HT-29 (cell line): ENCODE measurements around the gene NUDT13. TPM values are rescaled to one million over a fixed set of nuclear protein-coding genes. Genes with fewer than 3 reads are reported as not detected.

Experiments
- DNase-seq: peaks from one replicate; pipeline ENCODE4 v3.0.0-alpha.2; 2015; ENCODE audit warnings: low spot score
- total RNA-seq: library from RNA; depleted of rRNA; stranded (reverse); fragments of >200 nt; shearing (Covaris generic); gene quantifications from 2 replicates; pipeline ENCODE4 v1.2.3, GENCODE V29; 2014; rRNA removed

Gene NUDT13
- 1.5 and 2.7 TPM in 2 replicates for total RNA-seq

DNA sequence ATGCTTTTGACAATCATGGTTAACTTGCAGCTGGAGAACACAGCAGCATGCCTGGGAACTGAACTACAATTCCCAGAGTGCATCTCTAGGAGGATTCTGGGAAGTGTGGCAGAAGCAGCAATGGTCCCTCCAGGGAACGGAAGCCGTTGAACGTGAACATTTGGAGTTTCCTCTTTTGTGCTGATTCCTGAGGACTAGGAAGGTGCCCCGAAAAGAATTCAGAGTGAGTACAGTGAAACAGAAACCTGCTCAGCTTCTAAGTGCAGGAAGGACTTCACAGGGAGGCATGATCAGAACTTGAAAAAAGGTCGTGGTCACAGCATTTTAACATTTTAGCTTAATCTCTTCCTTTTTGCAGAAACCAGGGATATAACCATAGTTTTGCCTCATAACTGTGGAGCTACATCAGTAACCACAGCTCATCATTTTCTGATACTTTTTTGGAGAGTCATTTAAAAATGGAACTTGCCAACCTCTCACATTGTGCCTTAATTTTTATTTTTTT lies at the start of gene NUDT13:
Gene NUDT13, plus strand, starts transcription at position 111 of the 505 bp plus-strand sequence. CDS start 3,911 bp downstream, outside the sequence.
- DNase-seq = peak; percentile 84

- DNase-seq = peak; percentile 67
These were observed 49.3 kb upstream of the NUDT13 start for GRCh38 chr10:73060738-73061635.

- DNase-seq = no peak
These were observed 48.5 kb upstream of the NUDT13 start for GRCh38 chr10:73061743-73062142.

DNA sequence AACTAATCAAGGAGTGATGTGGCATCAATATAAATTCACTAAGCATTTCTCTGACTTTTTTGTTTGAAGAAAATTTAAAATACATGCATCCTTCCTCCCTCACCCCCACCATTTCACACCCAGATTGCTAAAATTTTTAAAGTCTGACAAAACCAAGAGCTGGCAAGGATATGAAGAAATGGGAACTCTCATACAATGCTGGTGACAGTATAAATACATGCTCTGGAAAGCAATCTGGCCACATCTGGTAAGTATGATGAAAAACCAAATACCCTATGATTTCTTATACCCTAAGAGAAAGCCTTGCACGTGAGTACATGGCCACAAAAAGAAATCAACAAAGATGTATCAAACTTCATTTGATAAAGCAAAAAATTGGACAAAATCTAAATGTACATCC lies 44.8 kb upstream of the NUDT13 start:
- DNase-seq = no peak

GRCh38 chr10:73073627-73074026 lies 36.6 kb upstream of the NUDT13 start:
- DNase-seq = no peak

- DNase-seq = no peak
These were observed 34.4 kb upstream of the NUDT13 start for GRCh38 chr10:73075829-73076228.

DNA sequence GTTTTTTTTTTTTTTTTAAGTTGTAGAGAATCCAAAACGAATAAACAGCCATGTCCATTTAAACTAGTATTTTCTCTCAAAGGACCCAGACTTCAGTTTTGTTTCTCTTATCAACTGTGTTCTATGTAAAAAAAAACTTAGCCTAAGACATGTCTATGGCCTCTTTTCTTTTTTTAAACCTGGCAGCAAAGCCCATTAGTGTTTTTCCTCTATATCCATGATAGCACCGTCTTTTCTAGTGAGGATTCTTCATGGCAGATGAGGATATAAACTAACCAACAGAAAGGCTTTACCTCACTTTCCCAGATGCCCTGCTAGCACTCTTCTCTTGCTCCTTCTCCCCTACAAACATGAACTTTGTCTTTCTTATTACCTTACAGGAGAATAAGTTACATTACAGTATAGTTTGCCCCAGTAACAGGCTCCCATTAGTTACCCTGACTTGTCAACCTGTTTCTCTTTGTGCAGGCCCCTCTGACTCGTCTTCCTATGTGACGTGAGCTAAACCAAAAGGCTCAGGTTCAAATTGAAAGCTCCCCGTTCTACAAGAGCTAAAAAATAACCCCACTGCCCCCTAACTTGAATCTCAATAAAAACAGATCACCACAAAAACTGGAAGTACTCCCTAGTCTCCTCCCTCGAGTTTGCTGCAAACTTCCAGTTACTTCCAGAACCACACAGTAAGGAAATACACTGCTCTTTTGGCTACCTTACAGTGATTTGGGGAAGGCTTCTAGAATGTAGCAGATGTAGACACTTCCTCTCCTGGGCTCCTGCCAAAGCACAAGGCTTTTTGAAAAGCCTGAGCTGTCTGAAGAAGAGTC lies 33.7 kb upstream of the NUDT13 start:
- no peak for DNase-seq

DNA sequence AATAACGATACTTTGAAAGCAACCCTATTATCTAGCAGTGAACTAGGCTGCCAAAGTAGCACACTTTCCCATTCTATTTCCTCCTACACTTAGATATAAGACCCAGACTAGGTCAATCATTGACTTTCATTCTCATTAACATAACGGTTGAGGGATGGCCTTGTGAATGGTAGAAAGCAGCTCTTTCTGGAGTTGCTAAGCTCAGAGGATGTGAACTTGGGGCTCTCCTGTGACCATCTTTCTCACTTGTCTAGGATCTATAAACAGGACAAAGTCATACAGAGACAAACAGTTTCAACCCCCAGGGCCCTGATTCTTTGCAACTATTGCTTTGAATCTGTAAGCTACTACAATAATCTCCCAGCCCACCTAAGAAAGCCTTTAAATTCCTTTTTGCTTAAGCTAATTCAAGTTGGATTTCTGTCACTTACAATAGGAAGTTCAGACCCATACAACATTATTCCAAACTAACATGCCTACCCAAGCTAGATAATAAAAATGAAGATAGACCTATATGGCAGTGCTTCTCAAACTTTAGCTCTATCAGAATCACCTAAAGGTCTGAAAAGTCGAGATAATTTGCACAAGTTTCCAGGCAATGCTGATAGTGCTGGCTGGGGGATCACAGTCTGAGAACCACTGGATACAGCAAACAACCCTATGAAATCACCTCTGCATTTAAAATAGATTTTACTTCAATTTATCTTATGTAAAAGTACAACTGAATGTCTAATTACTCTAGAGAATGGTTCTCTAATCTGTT lies 30.3 kb upstream of the NUDT13 start:
- DNase-seq = no peak

DNA sequence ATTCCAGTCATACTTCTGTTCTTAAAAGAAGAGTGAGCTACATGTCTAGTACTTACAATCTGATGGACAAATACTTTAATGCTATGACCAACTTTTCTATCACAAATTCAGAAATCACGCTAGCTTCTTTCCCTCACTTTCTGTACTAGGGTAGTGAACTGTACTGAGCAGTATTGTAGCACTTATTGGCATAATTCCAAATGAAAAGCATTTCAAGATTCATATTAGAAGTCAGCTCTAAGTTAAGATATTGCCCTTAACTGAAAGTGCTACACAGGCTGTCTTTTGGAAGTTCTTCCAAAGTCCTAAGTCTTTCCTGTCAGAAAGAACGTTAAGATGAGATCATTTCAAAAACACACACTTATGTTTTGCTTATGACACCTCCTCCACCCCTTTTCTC lies 27.0 kb upstream of the NUDT13 start:
- DNase-seq = no peak

DNA sequence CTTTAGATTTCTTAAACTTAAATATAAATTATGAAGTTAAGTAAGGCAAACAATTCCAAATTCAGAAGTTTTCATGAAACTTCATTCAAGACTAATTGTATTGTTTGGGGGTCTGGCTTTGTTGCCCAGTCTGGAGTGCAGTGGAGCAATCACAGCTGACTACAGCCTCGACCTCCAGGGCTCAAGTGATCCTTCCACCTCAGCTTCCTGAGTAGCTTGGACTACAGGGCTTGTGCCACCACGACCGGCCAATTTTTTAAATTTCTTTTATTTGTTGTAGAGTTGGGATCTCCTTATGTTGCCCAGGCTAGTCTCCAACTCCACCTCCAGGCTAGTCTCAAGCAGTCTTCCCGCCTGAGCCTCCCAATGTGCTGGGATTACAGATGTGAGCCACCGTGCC lies 26.0 kb upstream of the NUDT13 start:
- DNase-seq = no peak

- no peak for DNase-seq
These were observed 23.4 kb upstream of the NUDT13 start for GRCh38 chr10:73086816-73087215.

- DNase-seq = no peak
These were observed 22.0 kb upstream of the NUDT13 start for GRCh38 chr10:73088304-73088703.

- no peak for DNase-seq
These were observed 17.4 kb upstream of the NUDT13 start for GRCh38 chr10:73092830-73093229.

- peak; percentile 23 for DNase-seq
These were observed 16.1 kb upstream of the NUDT13 start for GRCh38 chr10:73093922-73094850.

GRCh38 chr10:73094986-73095480 lies 15.2 kb upstream of the NUDT13 start:
- peak; percentile 8 for DNase-seq

DNA sequence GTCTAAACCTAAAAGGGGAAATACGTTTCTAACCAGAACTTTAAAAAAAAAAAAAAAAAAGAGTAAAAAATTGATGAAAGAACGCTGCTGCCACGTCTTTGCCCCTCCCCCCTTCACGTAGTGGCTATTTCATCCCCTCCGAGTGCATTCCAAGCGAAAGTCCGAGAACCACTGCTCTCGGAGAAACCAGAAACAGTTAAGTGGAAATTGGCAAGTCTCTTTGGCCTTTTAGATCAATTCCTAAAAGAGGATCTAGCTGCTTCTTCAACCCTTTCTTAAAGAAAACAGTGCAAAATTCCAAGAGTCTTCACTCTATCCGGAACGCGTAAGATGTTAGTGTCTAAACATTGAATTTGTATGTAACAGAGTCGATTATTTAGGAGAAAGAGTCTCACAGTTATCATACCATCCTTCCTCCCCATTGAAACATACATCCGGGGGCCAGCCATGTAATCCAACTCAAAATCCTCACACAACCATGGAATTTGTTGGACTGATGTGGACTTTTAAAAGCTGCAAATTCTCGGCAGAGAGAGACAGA lies 14.7 kb upstream of the NUDT13 start:
- peak; percentile 70 for DNase-seq

DNA sequence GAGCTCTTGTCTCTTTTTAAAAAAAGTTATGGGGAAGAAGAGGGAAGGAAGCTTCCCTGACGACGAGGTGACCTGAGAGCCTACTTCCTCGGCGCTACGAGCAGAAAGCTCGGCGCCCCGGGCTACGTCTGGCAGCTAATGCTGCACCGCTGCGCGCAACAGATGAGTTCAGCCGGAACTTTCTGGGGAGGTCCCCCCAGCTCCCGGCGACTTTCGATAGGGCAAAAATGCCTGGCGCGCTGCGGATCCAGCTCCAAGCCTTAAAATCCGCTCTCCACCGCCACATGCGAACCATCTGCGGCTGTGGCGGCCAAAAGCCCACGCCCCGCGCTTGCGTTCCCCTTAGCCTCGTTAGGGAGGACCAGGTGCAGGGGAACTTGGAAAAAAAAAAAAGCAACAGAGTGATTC lies 14.2 kb upstream of the NUDT13 start:
- DNase-seq = peak; percentile 68

GRCh38 chr10:73096449-73097304 lies 13.6 kb upstream of the NUDT13 start, which contains the start of gene P4HA1:
P4HA1 (minus strand) TSS chr10:73096866; CDS start chr10:73074883, 21,983 bp downstream.
- DNase-seq = peak; percentile 98

- DNase-seq = no peak
These were observed 13.0 kb upstream of the NUDT13 start for GRCh38 chr10:73097305-73097670.
